Karpas-422 (cell line): ENCODE measurements around the gene RPL38. TPM values are rescaled to one million over a fixed set of nuclear protein-coding genes. Genes with fewer than 3 reads are reported as not detected.

Source experiments
- DNase-seq: peaks from one replicate; pipeline ENCODE4 v3.0.0-alpha.2; 2015
- H2AFZ ChIP-seq: fragments of 200-600 bp; sonication (generic); 2 replicates; pipeline ENCODE4 v1.6.1; 2014; ENCODE audit warnings: antibody characterized with exemption, low read length, mixed read lengths
- H3K27ac ChIP-seq: fragments of 200-600 bp; sonication (generic); 2 replicates; pipeline ENCODE4 v1.5.1; 2014; ENCODE audit warnings: mild to moderate bottlenecking, low read length, moderate library complexity
- H3K27me3 ChIP-seq: fragments of 200-600 bp; sonication (generic); 2 replicates; pipeline ENCODE4 v1.6.1; 2014; ENCODE audit warnings: low read length, mixed read lengths
- H3K36me3 ChIP-seq: fragments of 200-600 bp; sonication (generic); 2 replicates; pipeline ENCODE4 v1.6.1; 2014; ENCODE audit warnings: low read length, mixed read lengths; ENCODE audit not compliant: insufficient read depth
- H3K4me1 ChIP-seq: fragments of 200-600 bp; sonication (generic); 2 replicates; pipeline ENCODE4 v1.6.1; 2014; ENCODE audit warnings: mild to moderate bottlenecking, low read length, mixed read lengths
- H3K4me2 ChIP-seq: fragments of 200-600 bp; sonication (generic); 2 replicates; pipeline ENCODE4 v1.6.1; 2014; ENCODE audit warnings: low read length, low read depth, mild to moderate bottlenecking; ENCODE audit not compliant: poor library complexity, severe bottlenecking
- H3K4me3 ChIP-seq: fragments of 200-600 bp; sonication (generic); 2 replicates; pipeline ENCODE4 v1.5.1; 2014; ENCODE audit warnings: mild to moderate bottlenecking, antibody characterized with exemption, low read length, mixed read lengths
- H3K79me2 ChIP-seq: fragments of 200-600 bp; sonication (generic); 2 replicates; pipeline ENCODE4 v1.6.1; 2014; ENCODE audit warnings: mild to moderate bottlenecking, low read length, mixed read lengths
- H3K9ac ChIP-seq: fragments of 200-600 bp; sonication (generic); 2 replicates; pipeline ENCODE4 v1.6.0; 2014; ENCODE audit warnings: low read length
- H3K9me2 ChIP-seq: fragments of 200-600 bp; sonication (generic), shearing (Covaris generic); replicated peaks from 2 replicates; pipeline ENCODE4 v1.6.0; 2014; ENCODE audit warnings: mild to moderate bottlenecking, low read length, moderate library complexity; ENCODE audit not compliant: insufficient read depth
- H3K9me3 ChIP-seq: fragments of 300-700, 200-600 bp; sonication (generic); 2 replicates; pipeline ENCODE4 v1.6.1; 2014; ENCODE audit warnings: low read length, mixed read lengths
- H4K20me1 ChIP-seq: fragments of 200-600 bp; sonication (generic); 2 replicates; pipeline ENCODE4 v1.6.1; 2014; ENCODE audit warnings: mild to moderate bottlenecking, antibody characterized with exemption, low read length, low read depth; ENCODE audit not compliant: insufficient read depth
- total RNA-seq: library from RNA; depleted of rRNA; stranded (reverse); fragments of >200 nt; shearing (Covaris generic); gene quantifications from 2 replicates; pipeline ENCODE4 v1.2.3, GENCODE V29; 2014; ENCODE audit warnings: low replicate concordance

The RPL38 gene
- total RNA-seq, 1 experiment from 2014 or later = 3,682 TPM

GRCh38 chr17:74240618-74241205 is 37.2 kb downstream of the RPL38 start:
- Histone ChIP-seq H3K9me2 (no peaks in the 10 kb centered on the region), H3K9me3 (no peaks in the 10 kb centered on the region), H3K4me3 (no peak overlapping the region), H3K27me3 (no peaks in the 10 kb centered on the region), H3K36me3 (no peaks in the 10 kb centered on the region), H3K4me1 (no peaks in the 10 kb centered on the region), H2AFZ (no peak overlapping the region), H4K20me1 (no peaks in the 10 kb centered on the region), H3K79me2 (no peaks in the 10 kb centered on the region), H3K9ac (no peak overlapping the region), H3K27ac (no peak overlapping the region), H3K4me2 (no peak overlapping the region)
- DNase-seq = no peak

- Histone ChIP-seq H3K4me3 (no peak overlapping the region), H3K27me3 (no peaks in the 10 kb centered on the region), H4K20me1 (no peaks in the 10 kb centered on the region), H3K9ac (no peak overlapping the region), H3K4me1 (no peaks in the 10 kb centered on the region), H3K9me2 (no peaks in the 10 kb centered on the region), H3K79me2 (no peaks in the 10 kb centered on the region), H3K4me2 (no peak overlapping the region), H2AFZ (no peak overlapping the region), H3K36me3 (no peaks in the 10 kb centered on the region), H3K27ac (no peak overlapping the region), H3K9me3 (no peaks in the 10 kb centered on the region)
- DNase-seq = no peak
Observed at GRCh38 chr17:74241431-74241830, 38.0 kb downstream of the RPL38 start.

GRCh38 chr17:74241847-74242246 is 38.4 kb downstream of the RPL38 start:
- Histone ChIP-seq H3K79me2 (no peaks in the 10 kb centered on the region), H3K9me2 (no peaks in the 10 kb centered on the region), H3K27me3 (no peaks in the 10 kb centered on the region), H3K36me3 (no peaks in the 10 kb centered on the region), H3K4me2 (no peak overlapping the region), H3K4me1 (no peaks in the 10 kb centered on the region), H3K9me3 (no peaks in the 10 kb centered on the region), H2AFZ (no peak overlapping the region), H3K9ac (no peak overlapping the region), H3K27ac (no peak overlapping the region), H3K4me3 (no peak overlapping the region), H4K20me1 (no peaks in the 10 kb centered on the region)
- DNase-seq = no peak

- Histone ChIP-seq H3K36me3 (no peaks in the 10 kb centered on the region), H3K9me2 (no peaks in the 10 kb centered on the region), H3K4me1 (no peaks in the 10 kb centered on the region)
Observed at GRCh38 chr17:74243013-74243755, 39.7 kb downstream of the RPL38 start.

GRCh38 chr17:74244128-74244527 is 40.6 kb downstream of the RPL38 start:
- Histone ChIP-seq H3K4me2 (no peak overlapping the region), H3K27me3 (no peaks in the 10 kb centered on the region), H3K4me1 (no peaks in the 10 kb centered on the region), H3K27ac (no peak overlapping the region), H3K79me2 (no peaks in the 10 kb centered on the region), H3K9me3 (no peaks in the 10 kb centered on the region), H3K9ac (no peak overlapping the region), H2AFZ (no peak overlapping the region), H3K36me3 (no peaks in the 10 kb centered on the region), H3K9me2 (no peaks in the 10 kb centered on the region), H4K20me1 (no peaks in the 10 kb centered on the region), H3K4me3 (no peak overlapping the region)
- no peak for DNase-seq

More at GRCh38 chr17:74243013-74243755, 39.7 kb downstream of the RPL38 start:
- no peaks in the 10 kb centered on the region for H4K20me1 ChIP-seq
- no peak overlapping the region for H3K4me2 ChIP-seq
- no peak for DNase-seq
- no peaks in the 10 kb centered on the region for H3K9me3 ChIP-seq
- no peak overlapping the region for H3K27ac ChIP-seq
- H2AFZ ChIP-seq = no peak overlapping the region
- H3K27me3 ChIP-seq = no peaks in the 10 kb centered on the region
- no peak overlapping the region for H3K4me3 ChIP-seq
- H3K79me2 ChIP-seq = no peaks in the 10 kb centered on the region
- no peak overlapping the region for H3K9ac ChIP-seq

- no peak for DNase-seq
- H3K9me3 ChIP-seq = no peaks in the 10 kb centered on the region
- no peak overlapping the region for H3K27ac ChIP-seq
- no peaks in the 10 kb centered on the region for H4K20me1 ChIP-seq
- H3K4me1 ChIP-seq = no peaks in the 10 kb centered on the region
- H3K36me3 ChIP-seq = no peaks in the 10 kb centered on the region
- no peaks in the 10 kb centered on the region for H3K27me3 ChIP-seq
- no peaks in the 10 kb centered on the region for H3K9me2 ChIP-seq
- no peak overlapping the region for H3K4me2 ChIP-seq
- no peak overlapping the region for H3K4me3 ChIP-seq
- no peak overlapping the region for H2AFZ ChIP-seq
- H3K79me2 ChIP-seq = no peaks in the 10 kb centered on the region
- H3K9ac ChIP-seq = no peak overlapping the region
Observed at GRCh38 chr17:74244548-74244947, 41.1 kb downstream of the RPL38 start.

- no peaks in the 10 kb centered on the region for H4K20me1 ChIP-seq
- no peaks in the 10 kb centered on the region for H3K9me3 ChIP-seq
- H3K27me3 ChIP-seq = no peaks in the 10 kb centered on the region
- no peak overlapping the region for H3K4me3 ChIP-seq
- DNase-seq = no peak
- H3K79me2 ChIP-seq = no peaks in the 10 kb centered on the region
- H2AFZ ChIP-seq = no peak overlapping the region
- no peaks in the 10 kb centered on the region for H3K4me1 ChIP-seq
- no peak overlapping the region for H3K9ac ChIP-seq
- no peaks in the 10 kb centered on the region for H3K36me3 ChIP-seq
- H3K4me2 ChIP-seq = no peak overlapping the region
- H3K27ac ChIP-seq = no peak overlapping the region
- no peaks in the 10 kb centered on the region for H3K9me2 ChIP-seq
Observed at GRCh38 chr17:74245145-74245831, 41.8 kb downstream of the RPL38 start.

- Histone ChIP-seq H3K4me3 (no peak overlapping the region), H3K9me2 (no peaks in the 10 kb centered on the region), H3K27me3 (no peaks in the 10 kb centered on the region), H3K9me3 (no peaks in the 10 kb centered on the region), H3K4me2 (no peak overlapping the region), H4K20me1 (no peaks in the 10 kb centered on the region), H3K79me2 (no peaks in the 10 kb centered on the region), H3K36me3 (no peaks in the 10 kb centered on the region), H3K4me1 (no peaks in the 10 kb centered on the region), H3K27ac (no peak overlapping the region), H2AFZ (no peak overlapping the region), H3K9ac (no peak overlapping the region)
- DNase-seq = no peak
Observed at GRCh38 chr17:74245871-74246270, 42.4 kb downstream of the RPL38 start.
